ENCODE data around the gene RBPMS2. TPM values are rescaled to one million over a fixed set of nuclear protein-coding genes. Genes with fewer than 3 reads are reported as not detected.
"Not testable (repeated sequence)": the region's sequence is repeated elsewhere in the genome, so short reads cannot be mapped to it uniquely, and the experiment has no call there.

The RBPMS2 gene
- 0.10 TPM for total RNA-seq

DNA sequence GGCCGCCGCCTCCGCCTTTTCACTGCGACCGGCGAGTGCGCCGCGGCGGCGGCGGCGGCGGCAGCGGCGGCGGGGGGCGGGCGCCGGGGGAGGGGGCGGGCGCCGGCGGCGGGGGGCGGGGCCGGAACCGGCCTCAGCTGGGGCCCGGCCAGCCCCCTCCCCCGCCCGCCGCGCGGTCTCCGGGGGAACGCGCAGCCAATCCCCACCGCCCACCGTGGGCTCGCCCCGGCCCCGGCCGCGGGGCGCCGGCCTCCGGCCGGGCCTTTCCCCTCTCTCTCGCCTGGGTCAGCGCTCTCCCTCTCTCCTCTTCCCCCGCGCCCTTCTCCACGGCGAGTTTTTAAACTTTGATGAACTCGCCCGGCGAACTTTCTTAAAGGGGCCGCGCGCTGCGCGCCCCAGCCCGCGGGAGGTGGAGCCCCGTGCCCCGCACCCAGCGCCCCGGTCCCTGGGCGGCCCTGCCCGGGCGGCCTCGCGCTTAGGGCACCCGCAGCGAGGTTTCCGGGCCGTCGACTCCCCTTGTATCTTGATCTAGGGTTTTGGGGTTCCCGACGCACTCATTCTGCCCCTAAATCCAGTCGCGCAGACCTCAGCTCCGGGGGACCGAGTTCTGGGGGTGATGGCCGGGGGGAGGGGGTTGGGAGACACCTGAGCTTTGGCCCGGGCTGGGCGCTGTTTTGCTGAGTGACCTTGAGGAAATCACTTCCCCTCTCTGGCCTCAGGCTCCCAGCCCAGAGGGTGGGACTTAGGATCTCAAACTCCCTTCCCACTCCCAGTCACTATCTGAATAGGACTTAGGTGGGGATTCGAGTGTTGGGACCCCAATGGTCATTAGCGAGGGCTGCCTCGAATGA is at the start of gene RBPMS2:
Gene RBPMS2, minus strand, starts transcription at position 39 of the 851 bp plus-strand sequence. CDS start 270 bp downstream, outside the sequence.
- Histone ChIP-seq H3K4me3 (ENCODE audit: low read length) (peak within 1 kb of the TSS; percentile 23), H3K9me3 (ENCODE audit: low read depth, low read length) (no peaks in the 10 kb centered on the region), H3K27me3 (ENCODE audit: insufficient read depth, low read length) (peaks cover 48% of the 10 kb centered on the region), H3K4me1 (ENCODE audit: insufficient read depth, low read length) (no peaks in the 10 kb centered on the region)

DNA sequence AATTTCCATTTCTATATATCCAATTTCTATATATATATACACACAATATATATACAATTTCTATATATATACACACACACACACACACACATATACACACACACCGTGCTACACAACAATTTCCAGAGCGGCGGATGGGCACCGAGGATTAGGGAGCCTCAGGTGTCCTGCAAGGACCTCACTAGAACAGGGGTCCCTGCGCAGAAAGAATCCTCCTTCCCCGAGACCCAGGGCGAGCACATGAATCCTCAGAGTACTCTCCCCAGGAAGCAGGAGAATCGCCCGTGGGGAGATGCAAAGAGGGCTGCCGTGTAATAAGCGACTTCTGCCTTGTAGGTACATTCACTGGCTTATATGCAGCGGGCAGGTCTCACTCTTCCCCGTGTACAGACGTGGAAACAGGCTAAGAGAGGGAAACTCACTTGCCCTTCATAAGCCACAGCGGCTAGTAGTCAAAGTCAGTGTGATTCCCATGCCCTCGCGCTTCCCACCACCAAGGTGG is 49.6 kb upstream of the RBPMS2 start:
- peak overlapping the region; percentile 34 for H3K4me3 ChIP-seq (ENCODE audit: low read length)
- H3K4me1 ChIP-seq (ENCODE audit: insufficient read depth, low read length), result peaks cover 30% of the 10 kb centered on the region
- peaks cover 5% of the 10 kb centered on the region for H3K27me3 ChIP-seq (ENCODE audit: insufficient read depth, low read length)
- no peaks in the 10 kb centered on the region for H3K9me3 ChIP-seq (ENCODE audit: low read depth, low read length)

DNA sequence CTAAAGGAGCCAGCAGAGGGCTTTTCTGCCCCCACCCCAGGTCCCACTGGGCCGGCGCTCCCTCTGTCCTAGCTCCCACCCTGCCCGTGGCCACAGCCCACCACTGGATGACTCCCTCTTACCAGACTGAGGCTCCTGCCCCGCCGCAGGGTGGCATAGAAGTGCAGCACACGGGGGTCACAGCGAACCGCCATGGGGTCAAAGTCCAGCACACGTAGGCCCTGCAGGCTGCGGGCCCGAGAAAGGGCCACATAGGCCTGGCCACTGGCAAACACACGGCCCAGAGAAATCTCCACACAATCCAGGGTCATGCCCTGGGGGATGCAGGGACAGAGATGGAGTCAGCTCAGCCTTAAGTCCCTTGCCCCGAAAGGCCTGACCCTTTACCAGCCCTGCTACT is 41.1 kb upstream of the RBPMS2 start:
- no peaks in the 10 kb centered on the region for H3K9me3 ChIP-seq (ENCODE audit: low read depth, low read length)
- no peaks in the 10 kb centered on the region for H3K4me1 ChIP-seq (ENCODE audit: insufficient read depth, low read length)
- H3K4me3 ChIP-seq (ENCODE audit: low read length), result no peak overlapping the region
- H3K27me3 ChIP-seq (ENCODE audit: insufficient read depth, low read length), result no peaks in the 10 kb centered on the region

DNA sequence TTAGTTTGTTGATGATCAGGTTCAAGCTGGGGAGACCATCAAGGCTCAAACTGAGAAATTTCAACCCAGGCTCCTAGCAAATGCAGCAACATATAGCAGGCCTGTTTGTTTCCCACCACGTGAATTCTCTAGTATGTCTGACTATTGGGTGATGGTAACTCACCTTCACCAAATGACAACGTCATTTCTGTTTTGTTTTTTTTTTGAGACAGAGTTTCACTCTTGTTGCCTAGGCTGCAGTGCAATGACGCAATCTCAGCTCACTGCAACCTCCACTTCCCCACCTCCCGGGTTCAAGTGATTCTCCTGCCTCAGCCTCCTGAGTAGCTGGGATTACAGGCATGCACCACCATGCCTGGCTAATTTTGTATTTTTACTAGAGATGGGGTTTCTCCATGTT is 39.6 kb upstream of the RBPMS2 start:
- H3K27me3 ChIP-seq (ENCODE audit: insufficient read depth, low read length); H3K4me1 ChIP-seq (ENCODE audit: insufficient read depth, low read length); H3K9me3 ChIP-seq (ENCODE audit: low read depth, low read length): not testable (repeated sequence)

DNA sequence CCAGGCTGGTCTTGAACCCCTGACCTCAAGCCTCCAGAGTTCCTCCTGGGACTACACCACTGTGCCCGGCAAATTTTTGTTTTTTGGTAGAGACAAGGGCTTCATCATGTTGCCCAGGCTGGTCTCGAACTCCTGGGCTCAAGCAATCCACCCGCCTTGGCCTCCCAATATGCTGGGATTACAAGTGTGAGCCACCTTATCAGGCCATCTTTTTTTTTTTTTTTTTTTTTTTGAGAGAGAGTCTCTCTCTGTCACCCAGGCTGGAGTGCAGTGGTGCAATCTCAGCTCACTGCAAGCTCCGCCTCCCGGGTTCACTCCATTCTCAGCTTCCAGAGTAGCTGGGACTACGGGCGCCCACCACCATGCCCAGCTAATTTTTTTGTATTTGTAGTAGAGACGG is 38.9 kb upstream of the RBPMS2 start:
- not testable (repeated sequence) for H3K27me3 ChIP-seq (ENCODE audit: insufficient read depth, low read length); H3K9me3 ChIP-seq (ENCODE audit: low read depth, low read length); H3K4me3 ChIP-seq (ENCODE audit: low read length); H3K4me1 ChIP-seq (ENCODE audit: insufficient read depth, low read length)

More for the DNA sequence above, 39.6 kb upstream of the RBPMS2 start:
- not testable (repeated sequence) for H3K4me3 ChIP-seq (ENCODE audit: low read length)

DNA sequence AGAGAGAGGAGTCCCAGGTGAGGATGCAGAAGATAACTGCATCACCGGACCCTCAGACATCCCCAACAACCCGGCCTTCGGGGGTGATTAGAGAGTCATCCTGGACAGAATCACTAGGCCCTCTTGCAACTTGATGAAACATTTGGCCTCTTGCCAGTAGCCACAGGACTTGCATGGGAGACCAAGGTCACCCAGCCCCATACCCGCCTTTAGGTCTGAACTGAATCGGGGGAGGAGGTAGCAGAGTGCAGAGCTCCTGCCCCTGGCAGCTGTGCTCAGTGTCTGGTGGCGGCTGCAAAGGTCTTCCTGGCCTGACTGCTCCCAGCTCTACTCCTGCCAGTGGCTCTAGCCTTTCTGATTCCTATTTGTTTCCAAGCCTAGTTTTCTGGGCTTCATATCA is 37.7 kb upstream of the RBPMS2 start:
- Histone ChIP-seq H3K27me3 (ENCODE audit: insufficient read depth, low read length) (no peaks in the 10 kb centered on the region), H3K4me1 (ENCODE audit: insufficient read depth, low read length) (no peaks in the 10 kb centered on the region), H3K9me3 (ENCODE audit: low read depth, low read length) (no peaks in the 10 kb centered on the region), H3K4me3 (ENCODE audit: low read length) (no peak overlapping the region)

DNA sequence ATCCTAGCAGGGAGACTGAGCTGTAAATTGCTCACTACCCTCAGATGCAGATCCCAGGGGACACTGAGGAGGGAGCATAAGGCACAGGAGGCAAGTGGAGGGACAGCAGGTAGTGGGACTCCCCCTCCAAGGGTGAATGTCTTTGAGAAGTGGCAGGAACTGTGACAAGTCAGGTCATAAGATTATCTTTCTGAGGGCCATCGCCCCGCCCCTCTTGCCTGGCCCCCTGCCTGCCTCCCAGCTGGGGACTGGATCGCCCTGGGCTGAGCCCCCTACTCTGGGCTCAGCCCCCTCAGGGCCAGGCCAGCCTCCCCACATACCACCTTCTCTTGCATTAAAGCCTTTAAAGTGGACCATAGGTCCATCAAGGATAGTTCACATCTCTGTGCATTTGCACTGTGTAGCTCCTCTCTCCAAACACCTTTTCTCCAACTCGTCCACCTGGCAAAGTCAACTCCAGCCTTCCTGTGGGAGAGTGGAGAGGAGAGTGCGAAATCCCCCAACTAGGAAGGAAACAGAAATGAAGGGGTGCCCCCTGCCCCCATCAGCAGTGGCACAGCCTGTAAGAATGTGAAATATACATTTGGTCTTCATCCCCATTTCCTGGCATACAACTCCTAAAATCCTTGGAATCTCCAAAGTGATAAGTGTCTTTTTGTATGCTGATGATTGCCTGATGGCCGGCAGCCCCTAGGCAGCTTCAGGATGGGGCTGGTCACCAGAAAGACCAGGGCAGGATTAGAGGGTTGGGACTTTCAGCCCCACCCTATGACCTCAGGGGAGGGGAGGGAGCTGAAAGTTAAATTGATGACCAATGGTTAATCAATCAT is 35.3 kb upstream of the RBPMS2 start:
- no peaks in the 10 kb centered on the region for H3K27me3 ChIP-seq (ENCODE audit: insufficient read depth, low read length)
- H3K4me1 ChIP-seq (ENCODE audit: insufficient read depth, low read length), result no peaks in the 10 kb centered on the region
- H3K4me3 ChIP-seq (ENCODE audit: low read length), result no peak overlapping the region
- no peaks in the 10 kb centered on the region for H3K9me3 ChIP-seq (ENCODE audit: low read depth, low read length)

DNA sequence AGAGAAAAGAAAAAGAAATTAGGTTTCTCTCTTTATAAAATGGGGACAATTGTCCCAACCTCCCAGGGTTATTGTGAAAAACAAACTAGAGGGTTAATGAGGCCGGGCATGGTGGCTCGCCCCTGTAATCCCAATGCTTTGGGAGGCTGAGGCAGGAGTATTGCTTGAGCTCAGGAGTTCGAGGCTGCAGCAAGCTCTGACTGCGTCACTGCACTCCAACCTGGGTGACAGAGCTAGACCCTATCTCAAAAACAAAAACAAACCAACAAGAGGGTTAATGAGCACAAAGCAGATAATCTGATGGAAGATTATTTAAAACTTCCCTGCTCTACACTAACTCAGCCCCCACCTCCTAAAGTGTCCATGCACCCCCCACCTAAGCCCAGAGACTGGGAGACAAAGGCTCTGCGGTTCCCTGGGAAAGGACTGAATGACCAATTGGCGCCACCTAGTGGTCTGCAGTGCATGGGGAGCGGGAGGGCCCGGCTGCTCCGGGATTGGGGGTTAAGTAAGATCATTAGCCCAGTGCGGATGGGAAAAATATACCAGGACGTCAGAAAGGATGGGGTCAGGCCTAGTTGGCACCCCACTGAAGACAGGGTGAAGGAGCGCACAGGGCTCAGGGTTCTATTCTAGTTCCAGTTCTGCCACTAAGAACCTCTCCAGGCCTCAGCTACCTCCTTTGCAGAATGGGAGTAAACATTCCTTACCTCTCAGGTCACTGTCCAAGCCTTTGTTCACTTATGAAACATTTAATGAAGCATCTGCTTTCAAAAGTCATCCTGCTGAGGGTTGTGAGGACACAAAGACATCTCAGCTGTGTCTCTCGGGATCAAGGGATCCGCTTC is 34.5 kb upstream of the RBPMS2 start:
- H3K27me3 ChIP-seq (ENCODE audit: insufficient read depth, low read length), result no peaks in the 10 kb centered on the region
- no peaks in the 10 kb centered on the region for H3K4me1 ChIP-seq (ENCODE audit: insufficient read depth, low read length)
- no peak overlapping the region for H3K4me3 ChIP-seq (ENCODE audit: low read length)
- H3K9me3 ChIP-seq (ENCODE audit: low read depth, low read length), result no peaks in the 10 kb centered on the region

DNA sequence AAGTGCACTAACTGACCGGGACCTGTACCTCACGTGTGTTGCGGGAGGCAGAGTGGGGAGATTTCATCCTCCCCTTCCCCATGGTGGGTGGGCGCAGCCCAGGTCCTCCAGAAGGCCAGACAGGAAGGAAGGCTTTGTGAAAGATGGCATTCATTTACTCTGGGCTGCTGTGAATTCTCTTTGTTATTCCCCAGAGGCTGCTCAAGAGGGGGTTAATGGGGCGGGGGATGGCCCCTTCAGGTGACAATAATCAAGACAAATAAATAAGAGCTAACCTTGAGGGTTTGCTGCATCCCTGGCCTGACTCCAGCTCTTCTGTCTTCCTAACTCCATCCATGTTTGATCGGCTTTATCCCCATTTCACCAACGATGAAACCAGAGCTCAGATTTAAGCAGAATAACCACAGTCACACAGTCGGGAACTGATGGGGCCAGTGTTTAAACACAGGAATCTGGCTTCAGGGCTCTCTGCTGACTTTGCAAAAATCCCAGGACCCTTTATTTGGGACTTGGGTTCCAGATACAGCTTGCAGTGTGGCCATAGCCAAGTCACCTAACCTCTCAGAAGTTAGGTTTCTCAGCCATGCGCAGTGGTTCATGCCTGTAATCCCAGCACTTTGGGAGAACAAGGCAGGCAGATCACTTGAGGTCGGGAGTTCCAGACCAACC is 33.5 kb upstream of the RBPMS2 start:
- no peaks in the 10 kb centered on the region for H3K9me3 ChIP-seq (ENCODE audit: low read depth, low read length)
- H3K4me1 ChIP-seq (ENCODE audit: insufficient read depth, low read length), result no peaks in the 10 kb centered on the region
- no peak overlapping the region for H3K4me3 ChIP-seq (ENCODE audit: low read length)
- H3K27me3 ChIP-seq (ENCODE audit: insufficient read depth, low read length), result no peaks in the 10 kb centered on the region

DNA sequence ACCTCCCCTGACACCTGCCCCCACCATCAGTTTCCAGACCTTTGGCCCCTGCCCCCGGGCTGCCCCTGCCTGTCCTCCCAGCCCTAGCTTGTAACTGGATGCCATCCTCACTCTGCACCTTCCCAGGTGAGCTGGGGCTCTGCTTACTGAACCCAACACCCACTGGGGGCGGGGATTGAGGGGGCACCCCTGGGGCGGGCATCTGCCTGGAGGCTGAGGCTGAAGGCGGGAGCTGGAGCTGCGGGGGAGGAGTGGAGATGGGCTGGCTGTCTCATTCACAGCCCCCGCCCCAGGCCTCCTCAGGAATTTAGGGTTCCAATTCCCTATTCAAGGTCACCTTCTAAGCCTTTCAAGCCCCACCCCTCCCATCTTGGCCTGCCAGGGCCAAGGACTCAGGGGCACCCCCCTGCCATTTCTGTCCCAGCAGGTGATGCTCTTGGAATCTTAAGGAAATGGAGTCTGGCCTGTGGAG is 32.4 kb upstream of the RBPMS2 start:
- Histone ChIP-seq H3K9me3 (ENCODE audit: low read depth, low read length) (no peaks in the 10 kb centered on the region), H3K4me1 (ENCODE audit: insufficient read depth, low read length) (no peaks in the 10 kb centered on the region), H3K27me3 (ENCODE audit: insufficient read depth, low read length) (no peaks in the 10 kb centered on the region), H3K4me3 (ENCODE audit: low read length) (no peak overlapping the region)

DNA sequence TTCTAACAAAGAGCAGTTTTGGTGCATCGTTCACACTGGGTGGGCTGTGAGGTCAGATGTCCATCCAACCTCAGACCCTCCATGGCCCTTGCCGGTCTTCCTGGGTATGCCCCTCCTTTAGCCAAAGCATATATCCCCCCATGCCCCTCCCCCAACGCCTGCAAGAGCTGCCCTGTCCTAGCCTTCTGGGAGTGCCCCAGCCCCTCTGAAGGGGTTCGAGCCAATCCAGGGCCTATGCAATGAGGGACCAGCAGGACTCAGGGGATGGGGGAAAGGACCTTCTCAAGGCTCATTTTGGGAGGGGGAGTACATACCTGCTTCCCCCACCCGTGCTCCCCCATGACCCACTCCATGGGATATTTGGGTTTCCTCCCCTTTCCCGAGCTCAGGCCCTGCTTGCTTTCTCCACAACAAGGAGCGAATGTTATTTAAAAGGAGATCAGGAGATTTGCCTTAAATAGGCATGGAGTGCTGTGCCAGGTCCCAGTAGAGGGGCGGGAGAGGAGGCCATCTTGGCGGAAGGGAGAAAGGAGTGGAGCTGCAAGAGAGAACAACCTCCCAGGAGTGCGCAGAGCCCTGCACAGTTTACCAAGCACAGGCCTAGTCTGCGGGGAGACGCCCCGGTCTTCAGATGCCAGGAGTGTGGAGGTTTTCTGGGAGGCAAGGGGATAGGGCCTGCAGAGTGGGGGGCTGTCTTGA is 31.8 kb upstream of the RBPMS2 start:
- Histone ChIP-seq H3K4me3 (ENCODE audit: low read length) (no peak overlapping the region), H3K4me1 (ENCODE audit: insufficient read depth, low read length) (no peaks in the 10 kb centered on the region), H3K27me3 (ENCODE audit: insufficient read depth, low read length) (no peaks in the 10 kb centered on the region)

DNA sequence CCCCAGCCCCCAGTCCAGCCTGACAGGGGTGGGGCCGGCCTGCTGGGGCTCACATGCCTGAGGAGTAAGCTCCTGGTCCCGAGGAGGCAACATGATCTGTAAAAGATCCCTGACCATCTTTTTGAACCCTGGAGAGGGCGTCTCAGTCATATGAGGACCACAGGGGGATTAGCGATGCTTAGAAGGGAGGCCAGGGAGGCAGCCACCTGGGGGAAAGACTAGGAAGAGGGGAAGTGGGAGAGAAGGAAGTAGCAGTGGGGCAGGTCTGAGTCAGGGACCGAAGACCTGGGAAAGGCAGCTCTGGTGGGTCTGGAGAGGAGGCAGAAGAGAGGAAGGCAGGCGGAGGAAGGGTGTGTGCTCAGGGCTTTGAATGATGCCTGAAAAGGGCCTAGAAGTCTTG is 31.1 kb upstream of the RBPMS2 start:
- no peaks in the 10 kb centered on the region for H3K9me3 ChIP-seq (ENCODE audit: low read depth, low read length)
- no peaks in the 10 kb centered on the region for H3K27me3 ChIP-seq (ENCODE audit: insufficient read depth, low read length)
- H3K4me1 ChIP-seq (ENCODE audit: insufficient read depth, low read length), result no peaks in the 10 kb centered on the region
- H3K4me3 ChIP-seq (ENCODE audit: low read length), result no peak overlapping the region

More for the DNA sequence above, 31.8 kb upstream of the RBPMS2 start:
- H3K9me3 ChIP-seq (ENCODE audit: low read depth, low read length), result no peaks in the 10 kb centered on the region

DNA sequence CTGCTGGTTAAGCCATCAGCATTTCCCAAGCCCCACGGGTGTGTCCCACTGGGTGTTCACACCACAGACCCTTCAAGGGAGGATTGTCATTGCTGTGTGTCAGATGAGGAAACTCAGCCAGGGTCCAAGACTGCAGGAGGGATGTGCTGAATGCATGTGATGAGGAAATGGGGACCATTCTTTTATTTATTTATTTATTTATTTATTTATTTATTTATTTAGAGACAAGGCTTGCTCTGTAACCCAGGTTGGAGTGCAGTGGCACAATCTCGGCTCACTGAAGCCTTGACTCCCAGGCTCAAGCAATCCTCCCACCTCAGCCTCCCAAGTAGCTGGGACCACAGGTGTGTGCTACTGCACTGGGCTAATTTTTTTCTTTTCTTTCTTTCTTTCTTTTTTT is 29.2 kb upstream of the RBPMS2 start:
- Histone ChIP-seq H3K4me3 (ENCODE audit: low read length) (no peak overlapping the region), H3K27me3 (ENCODE audit: insufficient read depth, low read length) (no peaks in the 10 kb centered on the region), H3K9me3 (ENCODE audit: low read depth, low read length) (no peaks in the 10 kb centered on the region), H3K4me1 (ENCODE audit: insufficient read depth, low read length) (no peaks in the 10 kb centered on the region)

DNA sequence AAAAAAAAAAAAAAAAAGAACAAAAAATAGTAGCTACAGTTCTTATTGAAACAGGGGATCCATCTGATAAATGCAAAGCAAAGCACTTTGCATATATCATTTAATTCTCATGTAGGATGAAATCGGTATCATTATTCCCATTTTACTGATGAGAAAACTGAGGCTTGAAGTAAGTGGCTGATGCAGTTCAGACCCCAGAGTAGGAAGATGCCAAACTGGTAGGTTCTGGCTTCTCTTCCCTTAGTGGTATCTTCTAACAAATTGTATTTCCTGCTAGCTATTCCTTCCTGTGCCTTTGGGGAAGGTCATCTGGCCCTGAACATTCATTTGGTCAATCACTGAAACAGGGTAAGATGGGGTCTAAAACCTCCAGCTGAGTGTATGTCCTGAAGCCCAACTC is 28.1 kb upstream of the RBPMS2 start:
- Histone ChIP-seq H3K4me3 (ENCODE audit: low read length) (no peak overlapping the region), H3K27me3 (ENCODE audit: insufficient read depth, low read length) (no peaks in the 10 kb centered on the region), H3K9me3 (ENCODE audit: low read depth, low read length) (no peaks in the 10 kb centered on the region), H3K4me1 (ENCODE audit: insufficient read depth, low read length) (no peaks in the 10 kb centered on the region)

Measured in mononuclear cell (primary cell).